ENCODE measurements around the gene DIPK1B.
"Not testable (repeated sequence)": the region's sequence is repeated elsewhere in the genome, so short reads cannot be mapped to it uniquely, and the experiment has no call there.

The DIPK1B gene

DNA sequence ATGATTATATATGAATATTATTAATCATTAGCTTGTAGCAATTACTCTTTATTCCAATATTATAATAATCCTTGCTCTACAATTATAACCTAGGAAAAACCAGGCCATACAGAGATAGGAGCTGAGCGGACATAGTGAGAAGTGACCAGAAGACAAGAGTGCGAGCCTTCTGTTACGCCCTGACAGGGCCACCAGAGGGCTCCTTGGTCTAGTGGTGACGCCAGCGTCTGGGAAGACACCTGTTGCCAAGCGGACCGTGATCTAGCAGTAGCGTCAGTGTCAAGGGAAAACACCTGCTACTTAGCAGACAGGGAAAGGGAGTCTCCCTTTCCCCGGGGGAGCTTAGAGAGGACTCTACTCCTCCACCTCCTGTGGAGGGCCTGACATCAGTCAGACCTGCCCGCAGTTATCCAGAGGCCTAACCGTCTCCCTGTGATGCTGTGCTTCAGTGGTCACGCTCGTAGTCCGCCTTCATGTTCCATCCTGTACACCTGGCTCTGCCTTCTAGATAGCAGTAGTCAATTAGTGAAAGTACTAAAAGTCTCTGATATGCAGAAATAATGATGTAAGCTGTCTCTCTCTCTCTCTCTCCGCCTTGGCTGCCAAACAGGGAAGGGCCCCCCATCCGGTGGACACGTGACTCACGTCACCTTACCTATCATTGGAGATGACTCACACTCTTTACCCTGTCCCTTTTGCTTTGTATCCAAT, 54.2 kb downstream of the DIPK1B start:
- H4K20me1 ChIP-seq (ENCODE audit: insufficient read depth, low read length); H3K4me3 ChIP-seq (ENCODE audit: low read depth in 1 of 2, low read length in 2 of 2); H3K4me1 ChIP-seq (ENCODE audit: insufficient read depth, low read length); H3K27ac ChIP-seq (ENCODE audit: low read length); H3K4me2 ChIP-seq (ENCODE audit: insufficient read depth, low read length); H3K9me3 ChIP-seq (ENCODE audit: insufficient read depth, low read length, severe bottlenecking); ATAC-seq (ENCODE audit: insufficient read depth, low read depth); H3K36me3 ChIP-seq (ENCODE audit: insufficient read depth, low read length); H3K79me2 ChIP-seq (ENCODE audit: insufficient read depth, low read length); H2AFZ ChIP-seq (ENCODE audit: low read depth, low read length); H3K9ac ChIP-seq (ENCODE audit: low read depth, low read length); H3K27me3 ChIP-seq (ENCODE audit: insufficient read depth, low read length, poor library complexity): not testable (repeated sequence)
- DNase-seq = peak; percentile 40
- TF ChIP-seq, protein P1, sequence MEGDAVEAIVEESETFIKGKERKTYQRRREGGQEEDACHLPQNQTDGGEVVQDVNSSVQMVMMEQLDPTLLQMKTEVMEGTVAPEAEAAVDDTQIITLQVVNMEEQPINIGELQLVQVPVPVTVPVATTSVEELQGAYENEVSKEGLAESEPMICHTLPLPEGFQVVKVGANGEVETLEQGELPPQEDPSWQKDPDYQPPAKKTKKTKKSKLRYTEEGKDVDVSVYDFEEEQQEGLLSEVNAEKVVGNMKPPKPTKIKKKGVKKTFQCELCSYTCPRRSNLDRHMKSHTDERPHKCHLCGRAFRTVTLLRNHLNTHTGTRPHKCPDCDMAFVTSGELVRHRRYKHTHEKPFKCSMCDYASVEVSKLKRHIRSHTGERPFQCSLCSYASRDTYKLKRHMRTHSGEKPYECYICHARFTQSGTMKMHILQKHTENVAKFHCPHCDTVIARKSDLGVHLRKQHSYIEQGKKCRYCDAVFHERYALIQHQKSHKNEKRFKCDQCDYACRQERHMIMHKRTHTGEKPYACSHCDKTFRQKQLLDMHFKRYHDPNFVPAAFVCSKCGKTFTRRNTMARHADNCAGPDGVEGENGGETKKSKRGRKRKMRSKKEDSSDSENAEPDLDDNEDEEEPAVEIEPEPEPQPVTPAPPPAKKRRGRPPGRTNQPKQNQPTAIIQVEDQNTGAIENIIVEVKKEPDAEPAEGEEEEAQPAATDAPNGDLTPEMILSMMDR (IDR thresholded peaks at IDR 0.05; ENCODE audit: borderline replicate concordance, extremely low read depth, low read length, poor library complexity, severe bottlenecking) = peak; percentile 49

DNA sequence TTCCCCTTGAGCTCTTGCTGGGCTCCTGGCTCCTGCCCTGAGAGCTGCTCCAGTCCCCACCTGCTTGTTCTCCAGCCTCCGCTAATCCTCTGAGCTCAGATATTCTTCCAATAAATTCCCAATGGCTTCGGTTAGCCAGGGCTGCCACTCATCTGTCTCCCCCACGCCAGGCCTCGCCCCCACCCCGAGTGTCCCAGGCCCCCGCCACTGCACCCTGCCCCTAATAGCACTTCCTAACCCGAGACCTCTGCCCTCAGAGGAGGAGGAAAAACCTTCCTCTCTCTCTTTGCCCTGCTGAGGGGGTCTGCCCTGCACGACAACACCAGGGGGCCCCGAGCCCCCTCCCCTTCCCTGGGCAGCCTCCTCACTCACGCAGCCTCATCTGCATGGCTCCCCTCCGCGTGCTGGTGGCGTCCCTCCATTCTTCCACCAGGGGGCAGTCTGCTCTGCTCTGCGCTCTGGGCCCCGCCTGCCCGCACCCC, 57.4 kb downstream of the DIPK1B start:
- peaks cover 8% of the 10 kb centered on the region for H3K9me3 ChIP-seq (ENCODE audit: insufficient read depth, low read length, severe bottlenecking)
- peak; percentile 60 for DNase-seq
- H3K79me2 ChIP-seq (ENCODE audit: insufficient read depth, low read length) = no peaks in the 10 kb centered on the region
- TF ChIP-seq, protein P1 (IDR thresholded peaks at IDR 0.05; ENCODE audit: borderline replicate concordance, extremely low read depth, low read length, poor library complexity, severe bottlenecking) = peak; percentile 64
- TF ChIP-seq EZH2 (IDR thresholded peaks at IDR 0.05; ENCODE audit: borderline replicate concordance, low read depth, low read length, severe bottlenecking) = no peak
- no peak overlapping the region for H2AFZ ChIP-seq (ENCODE audit: low read depth, low read length)
- H3K27ac ChIP-seq (ENCODE audit: low read length) = no peak overlapping the region
- H3K36me3 ChIP-seq (ENCODE audit: insufficient read depth, low read length) = no peaks in the 10 kb centered on the region
- H3K4me3 ChIP-seq (ENCODE audit: low read depth in 1 of 2, low read length in 2 of 2) = no peak overlapping the region
- no peaks in the 10 kb centered on the region for H3K27me3 ChIP-seq (ENCODE audit: insufficient read depth, low read length, poor library complexity)
- H3K4me1 ChIP-seq (ENCODE audit: insufficient read depth, low read length) = no peaks in the 10 kb centered on the region
- H4K20me1 ChIP-seq (ENCODE audit: insufficient read depth, low read length) = no peaks in the 10 kb centered on the region
- ATAC-seq (ENCODE audit: insufficient read depth, low read depth) = peak; percentile 89
- no peak overlapping the region for H3K9ac ChIP-seq (ENCODE audit: low read depth, low read length)
- no peak overlapping the region for H3K4me2 ChIP-seq (ENCODE audit: insufficient read depth, low read length)

DNA sequence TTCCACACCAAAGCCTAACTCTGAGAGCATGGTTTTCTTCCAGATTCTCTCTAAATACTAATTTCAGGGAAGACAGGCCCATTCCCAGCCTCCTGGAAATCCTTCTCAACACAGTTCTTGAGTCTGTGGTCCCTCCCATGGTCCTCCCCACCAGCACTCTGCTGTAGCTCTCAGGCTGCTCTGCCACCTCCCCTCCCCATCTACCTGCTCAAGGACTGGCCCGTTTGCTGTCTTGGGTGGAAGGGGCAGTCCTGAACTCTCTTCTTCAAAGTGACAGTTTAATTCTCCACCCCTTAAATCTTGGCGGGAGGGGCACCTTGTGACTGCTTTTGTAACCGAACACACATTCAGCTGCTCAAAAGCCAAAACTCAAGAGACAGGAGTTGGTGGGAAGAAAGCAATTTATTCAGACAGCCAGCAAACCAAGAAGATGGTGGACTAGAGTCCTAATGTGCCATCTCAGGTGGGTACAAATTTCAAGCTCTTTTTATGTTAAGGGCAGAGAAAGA, 59.6 kb downstream of the DIPK1B start:
- peaks cover 8% of the 10 kb centered on the region for H3K9me3 ChIP-seq (ENCODE audit: insufficient read depth, low read length, severe bottlenecking)
- no peak overlapping the region for H3K4me2 ChIP-seq (ENCODE audit: insufficient read depth, low read length)
- DNase-seq (no peak), ATAC-seq (ENCODE audit: insufficient read depth, low read depth) (no peak)
- no peaks in the 10 kb centered on the region for H3K27me3 ChIP-seq (ENCODE audit: insufficient read depth, low read length, poor library complexity)
- H3K4me1 ChIP-seq (ENCODE audit: insufficient read depth, low read length) = no peaks in the 10 kb centered on the region
- H3K36me3 ChIP-seq (ENCODE audit: insufficient read depth, low read length) = no peaks in the 10 kb centered on the region
- H3K9ac ChIP-seq (ENCODE audit: low read depth, low read length) = no peak overlapping the region
- H3K79me2 ChIP-seq (ENCODE audit: insufficient read depth, low read length) = no peaks in the 10 kb centered on the region
- H3K27ac ChIP-seq (ENCODE audit: low read length) = no peak overlapping the region
- no peaks in the 10 kb centered on the region for H4K20me1 ChIP-seq (ENCODE audit: insufficient read depth, low read length)
- no peak for TF ChIP-seq EZH2 (IDR thresholded peaks at IDR 0.05; ENCODE audit: borderline replicate concordance, low read depth, low read length, severe bottlenecking)
- TF ChIP-seq, protein P1 (IDR thresholded peaks at IDR 0.05; ENCODE audit: borderline replicate concordance, extremely low read depth, low read length, poor library complexity, severe bottlenecking) = no peak
- H3K4me3 ChIP-seq (ENCODE audit: low read depth in 1 of 2, low read length in 2 of 2) = no peak overlapping the region
- no peak overlapping the region for H2AFZ ChIP-seq (ENCODE audit: low read depth, low read length)
